Tibial nerve (tissue), 4 donors: ENCODE measurements around the gene DMXL2. TPM values are rescaled to one million over a fixed set of nuclear protein-coding genes. Genes with fewer than 3 reads are reported as not detected.

Experiments
- DNase-seq, 2 donors: peaks; one replicate each; pipeline ENCODE4 v3.0.0-alpha.2; 2019; ENCODE audit warnings: low spot score in 2 of 2
- H3K27ac ChIP-seq, 4 donors: fragments of 200-600 bp; sonication (generic) in 3 of 4; one replicate each; pipeline ENCODE4 v1.5.1; 2017 to 2019; ENCODE audit warnings: mild to moderate bottlenecking in 1 of 4
- H3K27me3 ChIP-seq, 2 donors: fragments of 200-600 bp; sonication (generic) in 1 of 2; one replicate each; pipeline versions ENCODE4 v1.5.1 to v1.6.0; 2017 to 2019
- H3K36me3 ChIP-seq, 3 donors: fragments of 200-600 bp; sonication (generic); one replicate each; pipeline ENCODE4 v1.5.1; 2018 to 2019
- H3K4me1 ChIP-seq, 4 donors: fragments of 200-600 bp; sonication (generic) in 3 of 4; one replicate each; pipeline ENCODE4 v1.5.1; 2017 to 2019
- H3K4me3 ChIP-seq, 4 donors: fragments of 200-600 bp; sonication (generic) in 3 of 4; one replicate each; pipeline ENCODE4 v1.5.1; 2017 to 2019; ENCODE audit warnings: mild to moderate bottlenecking in 1 of 4, moderate library complexity in 1 of 4
- H3K9me3 ChIP-seq, 4 donors: fragments of 200-600 bp; sonication (generic) in 3 of 4; one replicate each; pipeline ENCODE4 v1.5.1; 2017 to 2019
- EP300 ChIP-seq, 2 donors: sonication (generic); formaldehyde crosslinking; IDR thresholded peaks; one replicate each; pipeline ENCODE4 v1.6.1; 2017; ENCODE audit warnings: antibody characterized with exemption in 2 of 2, mild to moderate bottlenecking in 1 of 2
- POLR2A ChIP-seq, 2 donors: fragments of 450-650 bp; IDR thresholded peaks; one replicate each; pipeline ENCODE4 v1.6.1; 2017; ENCODE audit warnings: antibody characterized with exemption in 2 of 2, mild to moderate bottlenecking in 2 of 2, moderate library complexity in 2 of 2
- whole genome bisulfite sequencing, 2 donors: methylation state at CpG; one replicate each; pipeline ENCODE4 v1.1.5; 2018; 5-methylcytosine and 5-hydroxymethylcytosine counted together
- total RNA-seq, 4 donors: library from RNA; depleted of rRNA; stranded (reverse); fragments of >200 nt; gene quantifications; one replicate each; pipeline ENCODE4 v1.1.0, GENCODE V29; 2016
- TF ChIP-seq, protein P1 (sequence below), 5 experiments: fragments of 200-600 bp in 3 of 5; fragments of 450-650 bp in 2 of 5; sonication (generic) in 3 of 5; IDR thresholded peaks; one replicate each; pipeline ENCODE4 v1.5.1; 2016 to 2019; ENCODE audit warnings: antibody characterized with exemption in 5 of 5, mild to moderate bottlenecking in 3 of 5, moderate library complexity in 2 of 5

The DMXL2 gene
- total RNA-seq, 4 donors from 2014 or later: 43.7 to 49.6 (median 47.0) TPM

- peaks cover 0 to 52% (median 0%) of the 10 kb centered on the region in 3 donors for H3K36me3 ChIP-seq
- no peaks in the 10 kb centered on the region for H3K27me3 ChIP-seq
- H3K9me3 ChIP-seq: no peaks in the 10 kb centered on the region
- H3K27ac ChIP-seq: no peak overlapping the region
- no peaks in the 10 kb centered on the region for H3K4me1 ChIP-seq
- H3K4me3 ChIP-seq: no peak overlapping the region
- DNase-seq: no peak
- TF ChIP-seq POLR2A (IDR thresholded peaks at IDR 0.05): no peak
- TF ChIP-seq, protein P1, sequence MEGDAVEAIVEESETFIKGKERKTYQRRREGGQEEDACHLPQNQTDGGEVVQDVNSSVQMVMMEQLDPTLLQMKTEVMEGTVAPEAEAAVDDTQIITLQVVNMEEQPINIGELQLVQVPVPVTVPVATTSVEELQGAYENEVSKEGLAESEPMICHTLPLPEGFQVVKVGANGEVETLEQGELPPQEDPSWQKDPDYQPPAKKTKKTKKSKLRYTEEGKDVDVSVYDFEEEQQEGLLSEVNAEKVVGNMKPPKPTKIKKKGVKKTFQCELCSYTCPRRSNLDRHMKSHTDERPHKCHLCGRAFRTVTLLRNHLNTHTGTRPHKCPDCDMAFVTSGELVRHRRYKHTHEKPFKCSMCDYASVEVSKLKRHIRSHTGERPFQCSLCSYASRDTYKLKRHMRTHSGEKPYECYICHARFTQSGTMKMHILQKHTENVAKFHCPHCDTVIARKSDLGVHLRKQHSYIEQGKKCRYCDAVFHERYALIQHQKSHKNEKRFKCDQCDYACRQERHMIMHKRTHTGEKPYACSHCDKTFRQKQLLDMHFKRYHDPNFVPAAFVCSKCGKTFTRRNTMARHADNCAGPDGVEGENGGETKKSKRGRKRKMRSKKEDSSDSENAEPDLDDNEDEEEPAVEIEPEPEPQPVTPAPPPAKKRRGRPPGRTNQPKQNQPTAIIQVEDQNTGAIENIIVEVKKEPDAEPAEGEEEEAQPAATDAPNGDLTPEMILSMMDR (IDR thresholded peaks at IDR 0.05): no peak
- TF ChIP-seq EP300 (IDR thresholded peaks at IDR 0.05): no peak
These were observed 146.8 kb downstream of the DMXL2 start for GRCh38 chr15:51475736-51476135.

GRCh38 chr15:51470512-51470911 is 152.1 kb downstream of the DMXL2 start:
- 96 to 98% methylated on average over 5 of the region's 5 CpGs for WGBS, 2 donors
- Histone ChIP-seq H3K27ac (no peak overlapping the region), H3K27me3 (no peaks in the 10 kb centered on the region), H3K4me1 (no peaks in the 10 kb centered on the region), H3K4me3 (no peak overlapping the region), H3K9me3 (no peaks in the 10 kb centered on the region), H3K36me3 (peaks cover 0 to 69% (median 0%) of the 10 kb centered on the region in 3 donors)
- no peak for TF ChIP-seq EP300 (IDR thresholded peaks at IDR 0.05)
- TF ChIP-seq POLR2A (IDR thresholded peaks at IDR 0.05): no peak
- TF ChIP-seq, protein P1 (IDR thresholded peaks at IDR 0.05): no peak
- no peak for DNase-seq

GRCh38 chr15:51460796-51461195 is 161.8 kb downstream of the DMXL2 start:
- no peak overlapping the region for H3K4me3 ChIP-seq
- no peak overlapping the region for H3K27ac ChIP-seq
- WGBS, 2 donors: 89 to 100% methylated on average over 1 of the region's 1 CpG
- TF ChIP-seq EP300 (IDR thresholded peaks at IDR 0.05) (no peak), POLR2A (IDR thresholded peaks at IDR 0.05) (no peak)
- TF ChIP-seq, protein P1 (IDR thresholded peaks at IDR 0.05): no peak
- no peak for DNase-seq
- no peaks in the 10 kb centered on the region for H3K4me1 ChIP-seq
- no peaks in the 10 kb centered on the region for H3K9me3 ChIP-seq
- peaks cover 0 to 77% (median 0%) of the 10 kb centered on the region in 3 donors for H3K36me3 ChIP-seq
- no peaks in the 10 kb centered on the region for H3K27me3 ChIP-seq

- Histone ChIP-seq H3K9me3 (peaks cover 0 to 5% (median 0%) of the 10 kb centered on the region in 4 donors), H3K36me3 (peaks cover 0 to 100% (median 6%) of the 10 kb centered on the region in 3 donors), H3K4me3 (no peak overlapping the region), H3K4me1 (no peaks in the 10 kb centered on the region), H3K27ac (no peak overlapping the region), H3K27me3 (no peaks in the 10 kb centered on the region)
- TF ChIP-seq POLR2A (IDR thresholded peaks at IDR 0.05): no peak
- WGBS, 2 donors: 85% methylated on average over 6 of the region's 6 CpGs
- no peak for DNase-seq
These were observed 172.6 kb downstream of the DMXL2 start for GRCh38 chr15:51450001-51450400.

GRCh38 chr15:51448622-51449399 is 173.8 kb downstream of the DMXL2 start:
- no peak for DNase-seq
- Histone ChIP-seq H3K9me3 (peaks cover 0 to 9% (median 0%) of the 10 kb centered on the region in 4 donors), H3K27ac (no peak overlapping the region), H3K4me1 (no peaks in the 10 kb centered on the region), H3K36me3 (peaks cover 0 to 93% (median 6%) of the 10 kb centered on the region in 3 donors), H3K4me3 (no peak overlapping the region), H3K27me3 (no peaks in the 10 kb centered on the region)
- no peak for TF ChIP-seq EP300 (IDR thresholded peaks at IDR 0.05)
- TF ChIP-seq, protein P1 (IDR thresholded peaks at IDR 0.05): no peak
- no peak for TF ChIP-seq POLR2A (IDR thresholded peaks at IDR 0.05)
- 80 to 86% methylated on average over 7 of the region's 7 CpGs for WGBS, 2 donors
